IMR-90 (cell line): ENCODE data around the gene AKAP4. TPM values are rescaled to one million over a fixed set of nuclear protein-coding genes. Genes with fewer than 3 reads are reported as not detected.
A peak's percentile ranks its signal among the peaks of the same experiment; 100 is the strongest.

Source experiments
- ATAC-seq: fragments of 200-7000 bp; cut with Tn5 transposase; 2 replicates; pipeline ENCODE4 v1.9.1; 2020; ENCODE audit warnings: low read depth, mild to moderate bottlenecking, moderate library complexity
- BruUV-seq: library from RNA; stranded (reverse); fragments of 400-500 nt; replicated peaks from 2 replicates; lab custom pipeline; 2021; lab: Mats Ljungman, UMichigan
- CTCF ChIA-PET: fragments of 300-600 bp; formaldehyde crosslinking; extraction: SDS; loops from one replicate; lab custom pipeline; 2021; ENCODE audit warnings: antibody characterized with exemption; lab: Yijun Ruan, JAX
- POLR2A ChIA-PET: fragments of 300-600 bp; sonication (Branson Sonifier 250); formaldehyde crosslinking; loops from one replicate; lab custom pipeline; 2022; ENCODE audit warnings: antibody characterized with exemption; ENCODE audit not compliant: unreplicated experiment; lab: Charles Lee
- DNase-seq: peaks from one replicate; pipeline ENCODE4 v3.0.0; 2013
- H2AFZ ChIP-seq: replicated peaks from 2 replicates; pipeline ENCODE3; 2013; ENCODE audit warnings: low read length, mild to moderate bottlenecking; ENCODE audit not compliant: poor library complexity
- H2AK5ac ChIP-seq: 2 replicates; pipeline ENCODE4 v1.6.1; 2013; ENCODE audit warnings: low read depth, low read length, inconsistent platforms
- H2AK9ac ChIP-seq: replicated peaks from 2 replicates; pipeline ENCODE3; 2013; ENCODE audit warnings: mild to moderate bottlenecking, low read depth, low read length, moderate library complexity; ENCODE audit not compliant: poor library complexity
- H2BK120ac ChIP-seq: 2 replicates; pipeline ENCODE4 v1.6.1; 2013; ENCODE audit warnings: low read depth, low read length, inconsistent platforms
- H2BK15ac ChIP-seq: 3 replicates; pipeline ENCODE4 v1.6.1; 2013; ENCODE audit warnings: low read depth, low read length, inconsistent platforms
- H2BK20ac ChIP-seq: 2 replicates; pipeline ENCODE4 v1.6.1; 2013; ENCODE audit warnings: low read depth, mild to moderate bottlenecking, inconsistent platforms, low read length, moderate library complexity
- H2BK5ac ChIP-seq: 2 replicates; pipeline ENCODE4 v1.6.1; 2013; ENCODE audit warnings: mild to moderate bottlenecking, low read depth, low read length, inconsistent platforms; ENCODE audit not compliant: poor library complexity, severe bottlenecking
- H3K14ac ChIP-seq: replicated peaks from 2 replicates; pipeline ENCODE4 v1.6.1; 2013; ENCODE audit warnings: low read depth, low read length, inconsistent platforms
- H3K18ac ChIP-seq: 2 replicates; pipeline ENCODE4 v1.6.1; 2013; ENCODE audit warnings: low read depth, low read length, control low read depth
- H3K23ac ChIP-seq: 2 replicates; pipeline ENCODE4 v1.6.1; 2013; ENCODE audit warnings: low read depth, low read length, inconsistent platforms
- H3K27ac ChIP-seq: 2 replicates; pipeline ENCODE4 v1.5.1; 2013; ENCODE audit warnings: mild to moderate bottlenecking, control low read depth, low read length; ENCODE audit not compliant: insufficient read depth
- H3K27me3 ChIP-seq: 2 replicates; pipeline ENCODE4 v1.6.1; 2013; ENCODE audit warnings: low read length; ENCODE audit not compliant: control insufficient read depth, insufficient read depth
- H3K36me3 ChIP-seq: 2 replicates; pipeline ENCODE4 v1.6.1; 2013; ENCODE audit warnings: low read length, mixed read lengths; ENCODE audit not compliant: control insufficient read depth, insufficient read depth
- H3K4ac ChIP-seq: 2 replicates; pipeline ENCODE4 v1.6.1; 2013; ENCODE audit warnings: low read depth, low read length, inconsistent platforms
- H3K4me1 ChIP-seq: 2 replicates; pipeline ENCODE4 v1.6.1; 2013; ENCODE audit warnings: low read length, mixed read lengths; ENCODE audit not compliant: control insufficient read depth, insufficient read depth
- H3K4me2 ChIP-seq: 2 replicates; pipeline ENCODE4 v1.6.1; 2013; ENCODE audit warnings: low read depth, mild to moderate bottlenecking, control low read depth, low read length, moderate library complexity
- H3K4me3 ChIP-seq: 2 replicates; pipeline ENCODE4 v1.5.1; 2013; ENCODE audit warnings: low read depth, mild to moderate bottlenecking, control low read depth, low read length, moderate library complexity; ENCODE audit not compliant: insufficient read depth
- H3K56ac ChIP-seq: 2 replicates; pipeline ENCODE4 v1.6.1; 2013; ENCODE audit warnings: low read length, inconsistent platforms; ENCODE audit not compliant: insufficient read depth; ENCODE audit errors: extremely low read depth
- H3K79me1 ChIP-seq, 2 experiments: 2 replicates each; pipeline ENCODE4 v1.6.1; 2013; ENCODE audit warnings: low read length in 2 of 2, inconsistent platforms in 1 of 2, low read depth in 1 of 2
- H3K9ac ChIP-seq: 2 replicates; pipeline ENCODE4 v1.6.1; 2013; ENCODE audit warnings: low read depth, low read length, control low read depth
- H3K9me1 ChIP-seq: 2 replicates; pipeline ENCODE4 v1.6.1; 2013; ENCODE audit warnings: low read length, inconsistent platforms; ENCODE audit not compliant: insufficient read depth
- H3K9me3 ChIP-seq: 2 replicates; pipeline ENCODE4 v1.6.1; 2013; ENCODE audit warnings: low read length; ENCODE audit not compliant: control insufficient read depth, insufficient read depth
- H4K20me1 ChIP-seq: 2 replicates; pipeline ENCODE4 v1.6.1; 2013; ENCODE audit warnings: low read length, inconsistent platforms; ENCODE audit not compliant: insufficient read depth
- H4K5ac ChIP-seq: 2 replicates; pipeline ENCODE4 v1.6.1; 2013; ENCODE audit warnings: mild to moderate bottlenecking, low read depth, low read length, control low read depth
- H4K8ac ChIP-seq, 2 experiments: 2 replicates each; pipeline ENCODE4 v1.6.1; 2013; ENCODE audit warnings: low read depth in 2 of 2, low read length in 2 of 2, control low read depth in 1 of 2, inconsistent platforms in 1 of 2
- H4K91ac ChIP-seq: 2 replicates; pipeline ENCODE4 v1.6.1; 2013; ENCODE audit warnings: low read depth, low read length, inconsistent platforms; ENCODE audit not compliant: insufficient read depth
- BHLHE40 ChIP-seq: fragments of 150-350 bp; IDR thresholded peaks from 2 replicates; pipeline ENCODE4 v1.6.1; 2016; ENCODE audit warnings: mild to moderate bottlenecking, low read depth, low read length
- CEBPB ChIP-seq: IDR thresholded peaks from 2 replicates; pipeline ENCODE4 v1.6.1; 2012; ENCODE audit warnings: low read depth, low read length, improper control_type of control experiment
- CHD1 ChIP-seq: IDR thresholded peaks from 2 replicates; pipeline ENCODE4 v1.6.1; 2012; ENCODE audit warnings: low read depth, low read length, improper control_type of control experiment
- FOS ChIP-seq: fragments of 150-350 bp; IDR thresholded peaks from 2 replicates; pipeline ENCODE4 v1.6.1; 2016; ENCODE audit warnings: low read depth, low read length
- MAFK ChIP-seq: IDR thresholded peaks from 2 replicates; pipeline ENCODE4 v1.6.1; 2012; ENCODE audit warnings: low read depth, low read length, improper control_type of control experiment
- MAZ ChIP-seq: IDR thresholded peaks from 2 replicates; pipeline ENCODE4 v1.6.1; 2012; ENCODE audit warnings: low read depth, mild to moderate bottlenecking, low read length, improper control_type of control experiment, moderate library complexity, borderline replicate concordance
- MXI1 ChIP-seq: IDR thresholded peaks from 2 replicates; pipeline ENCODE4 v1.6.1; 2012; ENCODE audit warnings: low read depth, mild to moderate bottlenecking, low read length, moderate library complexity, borderline replicate concordance
- NFE2L2 ChIP-seq: fragments of 150-350 bp; IDR thresholded peaks from 2 replicates; pipeline ENCODE4 v1.6.1; 2016; ENCODE audit warnings: low read depth, mild to moderate bottlenecking, low read length
- POLR2A ChIP-seq: IDR thresholded peaks from 2 replicates; pipeline ENCODE4 v1.6.1; 2012; ENCODE audit warnings: mild to moderate bottlenecking, low read depth, low read length
- RAD21 ChIP-seq: IDR thresholded peaks from 2 replicates; pipeline ENCODE4 v1.6.1; 2012; ENCODE audit warnings: low read length, improper control_type of control experiment
- RCOR1 ChIP-seq: IDR thresholded peaks from 2 replicates; pipeline ENCODE4 v1.6.1; 2012; ENCODE audit warnings: mild to moderate bottlenecking, low read length, improper control_type of control experiment; ENCODE audit not compliant: insufficient replicate concordance
- RFX5 ChIP-seq: IDR thresholded peaks from 2 replicates; pipeline ENCODE4 v1.8.0; 2012; ENCODE audit warnings: low read depth, mild to moderate bottlenecking, low read length, moderate library complexity
- SMC3 ChIP-seq: fragments of 150-350 bp; IDR thresholded peaks from 2 replicates; pipeline ENCODE4 v1.6.1; 2016; ENCODE audit warnings: low read depth, mild to moderate bottlenecking, antibody characterized with exemption, low read length, moderate library complexity
- WGBS, 2 experiments: methylation state at CpG; one replicate each; pipeline versions ENCODE4 v1.1.5 to v1.1.7; 2013; ENCODE audit warnings: missing lambda C conversion rate in 2 of 2; ENCODE audit not compliant: insufficient read length in 1 of 2; ENCODE audit errors: extremely low coverage in 2 of 2; 5-methylcytosine and 5-hydroxymethylcytosine counted together
- dilution Hi-C: fragments of 300-500 bp; cut with HindIII; formaldehyde crosslinking; loops from one replicate; pipeline ENCODE4 v1.14.3; 2018; ENCODE audit warnings: low sequenced_read_pairs; ENCODE audit not compliant: unreplicated experiment
- in situ Hi-C: fragments of 300-500 bp; cut with MboI; formaldehyde crosslinking; loops from 3 replicates; pipeline ENCODE4 v1.14.3; 2019; ENCODE audit warnings: low sequenced_read_pairs, inconsistent platforms, mixed read lengths
- intact Hi-C: fragments of 100-400 bp; cut with micrococcal nuclease; formaldehyde crosslinking; loops from 2 replicates; pipeline ENCODE4 v1.10.0; 2022
- polyA plus RNA-seq, 3 experiments: library from polyadenylated mRNA; depleted of rRNA; stranded (reverse); fragments of >200 nt; gene quantifications; 2 replicates each; pipeline ENCODE4 v1.2.3, GENCODE V29; 2012; ENCODE audit warnings: low replicate concordance in 1 of 3
- total RNA-seq: library from RNA; depleted of rRNA; stranded (reverse); fragments of >200 nt; gene quantifications from 2 replicates; pipeline ENCODE4 v1.2.3, GENCODE V29; 2012
- TF ChIP-seq, protein P1 (sequence below): fragments of 150-350 bp; IDR thresholded peaks from 2 replicates; pipeline ENCODE4 v1.6.1; 2016; ENCODE audit warnings: low read depth, mild to moderate bottlenecking, low read length, moderate library complexity, borderline replicate concordance
- TF ChIP-seq, protein P2 (sequence below): fragments of 150-350 bp; IDR thresholded peaks from 2 replicates; pipeline ENCODE4 v1.6.1; 2017; ENCODE audit warnings: mild to moderate bottlenecking, antibody characterized with exemption, low read length, low read depth
- TF ChIP-seq, protein P3 (sequence below): conservative IDR thresholded peaks from 2 replicates; pipeline ENCODE4 v1.5.1; 2012; ENCODE audit warnings: mild to moderate bottlenecking, low read depth, low read length, improper control_type of control experiment

AKAP4 gene
- total and polyA plus RNA-seq, 2 of the 4 experiments (the other 2 are of a cell fraction): not detected

DNA sequence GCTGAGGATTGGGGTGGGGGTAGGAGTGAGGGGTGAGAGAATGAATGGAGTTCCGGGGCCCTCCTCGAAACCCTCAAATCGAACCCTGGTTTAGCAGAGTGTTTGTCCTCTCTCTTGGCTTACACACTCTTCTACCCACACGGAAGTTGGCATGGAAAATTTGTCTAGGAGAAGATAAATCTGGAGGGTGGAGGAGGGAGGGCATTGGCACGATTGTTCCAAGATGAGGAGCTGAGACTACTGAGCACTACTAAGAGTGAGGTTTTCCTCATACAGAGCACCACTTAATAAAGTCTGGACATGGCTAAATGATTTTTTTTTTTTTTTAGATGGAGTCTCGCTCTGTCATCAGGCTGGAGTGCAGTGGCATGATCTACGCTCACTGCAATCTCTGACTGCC lies 33.4 kb downstream of the AKAP4 start:
- intact Hi-C loops (no loop called here), in situ Hi-C loops (no loop called here), dilution Hi-C loops (no loop called here)
- H3K4me1 ChIP-seq: no peaks in the 10 kb centered on the region
- peaks cover 5% of the 10 kb centered on the region; the same call in 1 of the 2 replicates for H3K27me3 ChIP-seq
- no peaks in the 10 kb centered on the region for H3K79me1 ChIP-seq
- H3K4me3 ChIP-seq: no peak overlapping the region
- no peaks in the 10 kb centered on the region for H3K9me1 ChIP-seq
- no peak overlapping the region for H3K4me2 ChIP-seq
- POLR2A ChIA-PET: no interaction called here
- H3K14ac ChIP-seq: no peak overlapping the region
- H4K8ac ChIP-seq: no peak overlapping the region
- H2BK15ac ChIP-seq: no peak overlapping the region
- no peak overlapping the region for H2BK120ac ChIP-seq
- no peak overlapping the region for H4K5ac ChIP-seq
- H3K23ac ChIP-seq: no peak overlapping the region
- DNase-seq (no peak), ATAC-seq (no peak)
- no peak overlapping the region for H3K56ac ChIP-seq
- no peak overlapping the region for H3K4ac ChIP-seq
- no peak overlapping the region for H4K91ac ChIP-seq
- CTCF ChIA-PET: no interaction called here
- H2AK9ac ChIP-seq: no peak overlapping the region
- no peak overlapping the region for H2AK5ac ChIP-seq
- no peak overlapping the region for H2BK20ac ChIP-seq
- TF ChIP-seq SMC3: no peak
- TF ChIP-seq, protein P1, sequence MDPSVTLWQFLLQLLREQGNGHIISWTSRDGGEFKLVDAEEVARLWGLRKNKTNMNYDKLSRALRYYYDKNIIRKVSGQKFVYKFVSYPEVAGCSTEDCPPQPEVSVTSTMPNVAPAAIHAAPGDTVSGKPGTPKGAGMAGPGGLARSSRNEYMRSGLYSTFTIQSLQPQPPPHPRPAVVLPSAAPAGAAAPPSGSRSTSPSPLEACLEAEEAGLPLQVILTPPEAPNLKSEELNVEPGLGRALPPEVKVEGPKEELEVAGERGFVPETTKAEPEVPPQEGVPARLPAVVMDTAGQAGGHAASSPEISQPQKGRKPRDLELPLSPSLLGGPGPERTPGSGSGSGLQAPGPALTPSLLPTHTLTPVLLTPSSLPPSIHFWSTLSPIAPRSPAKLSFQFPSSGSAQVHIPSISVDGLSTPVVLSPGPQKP: no peak
- TF ChIP-seq NFE2L2: no peak
- no peak for TF ChIP-seq CHD1
- no peak for TF ChIP-seq MAFK
- no peak for TF ChIP-seq RCOR1
- TF ChIP-seq RAD21: no peak
- TF ChIP-seq MAZ: no peak
- no peak for TF ChIP-seq BHLHE40
- TF ChIP-seq CEBPB: no peak
- no peak for TF ChIP-seq POLR2A
- no peak for TF ChIP-seq MXI1
- TF ChIP-seq FOS: no peak
- TF ChIP-seq RFX5: no peak
- TF ChIP-seq, protein P2, sequence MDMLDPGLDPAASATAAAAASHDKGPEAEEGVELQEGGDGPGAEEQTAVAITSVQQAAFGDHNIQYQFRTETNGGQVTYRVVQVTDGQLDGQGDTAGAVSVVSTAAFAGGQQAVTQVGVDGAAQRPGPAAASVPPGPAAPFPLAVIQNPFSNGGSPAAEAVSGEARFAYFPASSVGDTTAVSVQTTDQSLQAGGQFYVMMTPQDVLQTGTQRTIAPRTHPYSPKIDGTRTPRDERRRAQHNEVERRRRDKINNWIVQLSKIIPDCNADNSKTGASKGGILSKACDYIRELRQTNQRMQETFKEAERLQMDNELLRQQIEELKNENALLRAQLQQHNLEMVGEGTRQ: no peak
- TF ChIP-seq, protein P3, sequence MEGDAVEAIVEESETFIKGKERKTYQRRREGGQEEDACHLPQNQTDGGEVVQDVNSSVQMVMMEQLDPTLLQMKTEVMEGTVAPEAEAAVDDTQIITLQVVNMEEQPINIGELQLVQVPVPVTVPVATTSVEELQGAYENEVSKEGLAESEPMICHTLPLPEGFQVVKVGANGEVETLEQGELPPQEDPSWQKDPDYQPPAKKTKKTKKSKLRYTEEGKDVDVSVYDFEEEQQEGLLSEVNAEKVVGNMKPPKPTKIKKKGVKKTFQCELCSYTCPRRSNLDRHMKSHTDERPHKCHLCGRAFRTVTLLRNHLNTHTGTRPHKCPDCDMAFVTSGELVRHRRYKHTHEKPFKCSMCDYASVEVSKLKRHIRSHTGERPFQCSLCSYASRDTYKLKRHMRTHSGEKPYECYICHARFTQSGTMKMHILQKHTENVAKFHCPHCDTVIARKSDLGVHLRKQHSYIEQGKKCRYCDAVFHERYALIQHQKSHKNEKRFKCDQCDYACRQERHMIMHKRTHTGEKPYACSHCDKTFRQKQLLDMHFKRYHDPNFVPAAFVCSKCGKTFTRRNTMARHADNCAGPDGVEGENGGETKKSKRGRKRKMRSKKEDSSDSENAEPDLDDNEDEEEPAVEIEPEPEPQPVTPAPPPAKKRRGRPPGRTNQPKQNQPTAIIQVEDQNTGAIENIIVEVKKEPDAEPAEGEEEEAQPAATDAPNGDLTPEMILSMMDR: no peak
- no CpG with 5 or more reads among the region's 7 CpGs for WGBS, 2 experiments
- no peak overlapping the region for H3K18ac ChIP-seq
- H4K20me1 ChIP-seq: no peaks in the 10 kb centered on the region
- no peaks in the 10 kb centered on the region for H3K9me3 ChIP-seq
- no peak overlapping the region for H2BK5ac ChIP-seq
- no peak overlapping the region for H3K9ac ChIP-seq
- H2AFZ ChIP-seq: peak overlapping the region; percentile 23
- H3K27ac ChIP-seq: no peak overlapping the region
- H3K36me3 ChIP-seq: no peaks in the 10 kb centered on the region
- BruUV-seq: no TSS peak
